HCEC 1CT (cell line): ENCODE results near the gene EEF1E1.

Experiments used
- DNase-seq: peaks from one replicate; pipeline ENCODE4 v3.0.0-alpha.2; 2017

Gene EEF1E1

DNA sequence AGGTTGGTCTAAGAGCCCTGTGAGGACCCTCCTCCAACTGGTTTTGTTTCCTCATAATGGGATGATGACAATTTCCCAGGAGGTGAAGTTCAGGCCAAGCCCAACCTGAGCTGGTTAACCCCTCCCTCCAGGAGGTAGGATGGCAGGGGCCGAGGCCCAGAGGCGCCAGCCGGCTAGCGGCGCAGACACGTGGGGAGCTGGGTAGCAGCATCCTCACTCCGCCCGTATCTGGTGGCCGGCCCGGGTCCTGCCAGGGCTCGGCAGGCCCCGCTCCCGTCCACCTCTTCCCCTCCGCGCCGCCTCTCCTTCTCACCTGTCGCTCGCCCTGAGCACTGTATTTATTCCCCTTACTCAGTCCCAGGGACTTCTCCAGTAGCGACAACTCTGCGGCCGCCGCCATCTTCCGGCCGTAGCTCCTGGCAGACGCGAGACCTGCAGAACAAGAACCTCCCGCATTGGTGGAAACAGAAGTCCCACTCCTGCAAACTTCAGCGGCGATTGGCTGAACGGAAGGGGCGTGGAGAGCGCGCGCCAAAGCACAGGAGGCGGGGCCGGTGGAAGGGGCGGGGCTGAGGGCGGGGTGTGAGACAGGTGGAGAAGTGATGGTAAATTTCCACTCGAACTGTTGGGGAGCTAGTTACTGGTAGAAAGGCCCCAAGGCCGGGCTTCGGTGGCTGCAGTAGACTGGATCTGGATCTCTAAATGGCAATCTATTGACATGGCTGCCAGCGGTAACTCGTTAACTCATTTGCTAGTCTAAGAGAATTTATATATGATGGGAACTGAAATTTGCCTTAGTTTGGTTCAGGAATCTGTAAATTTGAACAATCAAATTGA is at the start of gene EEF1E1:
EEF1E1 (minus strand) TSS at position 427 of the 837 bp plus-strand sequence; CDS start at position 400, 27 bp downstream.
- DNase-seq: peak; percentile 97

DNA sequence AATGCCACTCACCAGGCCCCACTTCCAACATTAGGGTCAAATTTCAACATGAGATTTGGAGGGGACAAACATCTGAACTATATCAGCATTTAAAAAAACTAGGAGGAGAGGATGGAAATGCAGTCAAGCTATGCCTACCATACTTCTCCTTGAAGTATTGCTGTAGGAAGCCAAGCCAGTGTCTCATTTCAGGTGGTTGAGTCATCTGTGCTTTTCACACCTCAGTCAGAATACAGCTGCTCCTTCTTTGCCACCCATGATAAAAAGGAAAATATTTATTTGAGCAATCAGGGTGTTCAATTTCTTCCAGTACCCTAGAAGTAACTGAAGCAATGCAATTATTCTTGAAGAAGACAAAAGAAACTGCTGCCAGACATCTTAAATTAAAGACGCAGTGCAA is 47.0 kb upstream of the EEF1E1 start:
- no peak for DNase-seq

DNA sequence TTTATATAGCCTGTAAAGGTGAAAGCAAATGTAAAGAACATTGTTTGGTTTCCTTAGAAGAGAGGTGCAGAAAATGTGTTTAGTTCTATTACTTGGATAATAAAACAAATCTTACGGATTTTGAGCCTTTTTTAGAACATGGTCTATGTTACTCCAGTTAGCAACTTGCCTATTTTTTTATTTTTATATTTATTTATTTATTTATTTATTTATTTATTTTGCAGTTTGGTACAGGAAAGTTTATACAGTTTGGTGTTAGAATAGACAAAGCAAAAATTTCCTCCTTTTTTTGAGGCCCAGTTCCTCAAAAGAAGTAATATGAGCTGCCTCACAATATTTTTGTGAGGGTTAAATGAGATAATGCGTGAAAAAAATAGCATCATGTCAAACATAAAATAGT is 41.6 kb upstream of the EEF1E1 start:
- no peak for DNase-seq

DNA sequence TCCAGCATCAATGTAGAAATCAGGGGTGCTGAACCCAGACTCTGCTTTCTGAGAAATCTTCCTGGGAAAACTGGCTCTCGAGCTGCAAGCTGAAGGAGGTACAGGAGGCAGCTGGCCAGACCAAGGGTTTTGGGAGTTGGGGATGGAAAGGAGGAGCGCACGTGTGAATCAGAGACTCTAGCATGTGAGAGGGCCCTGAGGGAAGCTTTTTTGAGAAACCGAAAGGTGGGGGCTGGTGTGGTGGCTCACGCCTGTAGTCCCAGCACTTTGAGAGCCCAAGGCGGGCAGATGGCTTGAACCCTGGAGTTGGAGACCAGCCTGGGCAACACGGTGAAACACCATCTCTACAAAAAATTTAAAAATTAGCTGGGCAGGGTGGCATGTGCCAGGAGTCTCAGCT is 37.1 kb upstream of the EEF1E1 start:
- no peak for DNase-seq

DNA sequence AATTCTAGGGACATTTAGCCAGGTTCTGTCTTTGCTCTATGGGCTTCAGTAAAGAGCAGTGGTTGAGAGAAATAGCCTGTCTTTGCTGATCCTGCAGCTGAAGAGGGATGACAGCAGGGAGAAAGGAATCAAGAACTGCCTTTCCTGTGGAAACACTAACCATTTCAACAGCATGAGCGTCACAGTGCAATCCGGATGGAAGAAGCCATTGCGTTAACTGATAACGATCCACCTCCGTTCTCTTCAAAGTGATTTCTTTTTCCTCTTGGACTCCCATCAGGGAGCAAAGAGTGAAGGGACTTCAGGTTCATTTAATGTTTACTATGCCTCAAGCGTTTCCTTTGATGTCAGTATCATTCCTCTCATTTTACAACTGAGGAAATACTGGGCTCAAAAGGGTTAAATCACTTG is 35.2 kb upstream of the EEF1E1 start:
- DNase-seq: no peak

DNA sequence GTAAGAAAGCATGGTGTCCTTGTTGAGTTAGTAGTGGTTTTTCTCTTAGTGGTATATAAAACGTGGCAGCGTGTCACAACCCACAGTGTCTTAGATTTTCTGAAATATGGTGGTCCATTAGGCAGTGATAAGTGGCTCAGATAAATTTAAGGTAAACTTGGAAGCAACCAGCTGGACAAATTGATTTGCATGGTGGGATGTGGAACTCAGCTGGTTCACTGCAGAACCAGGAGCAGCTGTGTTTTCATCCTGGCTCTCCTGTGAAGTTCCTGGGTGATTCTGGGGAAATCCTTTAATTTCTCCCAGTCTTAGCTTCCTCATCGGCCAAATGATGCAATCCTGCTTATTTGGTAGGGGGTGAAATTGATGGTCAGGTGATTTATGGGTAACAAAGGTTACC is 32.9 kb upstream of the EEF1E1 start:
- DNase-seq: no peak

DNA sequence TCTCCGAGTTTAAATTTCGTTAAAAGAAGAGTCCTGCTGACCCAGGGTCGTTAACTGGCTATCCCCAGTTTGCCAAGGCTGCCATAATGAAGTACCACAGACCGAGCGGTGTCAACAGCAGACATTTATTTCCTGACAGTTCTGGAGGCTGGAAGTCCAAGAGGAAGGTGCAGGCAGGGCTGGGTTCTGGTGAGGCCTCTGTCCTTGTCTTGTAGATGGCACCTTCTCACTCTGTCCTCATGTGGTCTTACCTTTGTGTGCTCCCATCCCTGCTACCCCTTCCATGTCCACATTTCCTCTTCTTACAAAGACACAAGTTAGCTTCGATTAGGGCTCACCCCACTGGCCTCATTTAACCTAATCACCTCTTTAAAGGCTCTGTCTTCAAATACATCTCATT is 29.8 kb upstream of the EEF1E1 start:
- DNase-seq: no peak

DNA sequence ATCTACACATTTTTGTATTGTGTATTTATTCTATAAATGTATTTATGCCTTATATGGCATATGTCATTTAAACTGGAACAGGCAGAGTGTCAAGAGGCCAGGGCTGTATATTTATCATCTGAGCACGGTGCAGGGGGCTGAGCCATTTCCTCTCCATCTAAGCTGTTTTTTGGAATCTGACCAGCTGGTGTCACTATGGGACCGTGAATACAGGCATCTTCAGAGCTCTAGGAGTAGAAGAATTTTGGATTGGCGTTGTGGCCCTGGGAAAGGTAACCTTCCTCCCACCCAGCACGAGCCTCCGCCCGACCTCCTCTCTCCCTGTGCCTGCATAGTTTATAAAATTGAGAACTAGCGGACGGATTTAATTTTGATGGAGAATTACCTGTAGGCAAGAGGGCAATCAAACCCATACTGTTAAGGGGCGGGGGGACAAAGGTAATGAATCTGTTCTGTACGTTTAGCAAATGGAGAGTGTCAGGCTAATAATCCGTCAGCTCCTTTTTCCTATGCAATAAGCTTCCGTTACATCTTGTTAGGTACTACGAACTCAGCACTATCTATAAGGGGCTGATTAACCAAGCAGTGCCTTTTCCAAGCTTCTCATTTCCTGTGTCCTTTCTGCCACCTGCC is 29.0 kb upstream of the EEF1E1 start:
- DNase-seq: peak; percentile 63

DNA sequence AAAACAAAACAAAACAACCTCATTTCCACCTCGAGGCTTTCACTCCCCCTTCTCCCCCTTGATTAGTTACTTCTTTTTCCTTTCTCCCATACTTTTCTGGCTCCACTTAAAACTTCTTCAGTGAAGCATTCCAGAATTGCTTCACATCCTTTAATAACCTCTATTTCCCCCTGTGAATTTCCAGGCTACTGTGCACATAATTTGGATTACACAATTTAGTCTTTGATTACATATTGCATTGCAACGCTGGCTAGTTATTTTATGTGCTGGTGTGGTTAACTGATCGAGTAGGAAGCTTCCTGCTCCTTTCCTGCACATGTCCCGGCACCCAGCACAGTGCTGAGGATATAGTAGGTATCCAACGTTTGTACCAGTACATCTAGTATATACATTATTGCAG is 28.1 kb upstream of the EEF1E1 start:
- peak; percentile 51 for DNase-seq

DNA sequence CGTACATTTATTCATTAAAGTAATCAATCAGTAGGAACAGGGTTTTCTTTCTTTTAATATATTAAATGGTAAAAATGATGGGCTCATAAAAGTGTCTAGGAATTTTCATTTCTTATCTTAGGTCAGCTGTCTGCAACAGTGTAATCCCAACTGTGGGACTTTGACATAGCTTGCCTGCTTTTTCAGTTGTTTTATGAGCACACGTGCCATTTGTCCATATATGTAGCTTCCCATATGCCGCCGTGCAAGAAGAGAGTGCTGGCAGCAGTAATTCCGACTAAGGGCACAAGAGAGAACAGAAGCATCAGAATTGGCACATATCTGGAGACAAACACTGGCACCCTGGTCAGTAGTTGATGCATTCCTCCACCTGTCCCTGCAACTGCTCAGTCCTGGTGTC is 20.9 kb upstream of the EEF1E1 start:
- no peak for DNase-seq

DNA sequence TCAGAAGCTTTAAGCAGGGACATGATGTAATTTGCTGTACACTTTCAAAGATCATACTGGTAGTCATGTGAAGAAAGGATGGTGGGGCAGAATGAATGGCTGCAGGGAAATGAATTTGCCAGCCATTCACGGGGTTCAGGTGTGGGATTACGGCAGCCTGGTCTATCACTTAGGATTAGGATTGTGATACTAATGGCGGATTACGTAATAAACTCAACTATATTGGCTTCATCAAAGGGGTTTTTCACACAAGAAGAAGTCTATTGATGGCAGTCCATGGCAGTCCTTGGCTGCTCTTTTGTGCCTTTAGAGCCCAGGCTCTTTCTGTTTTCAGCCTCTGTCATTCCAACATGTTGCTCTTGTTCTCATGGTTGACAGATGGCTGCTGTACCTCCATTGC is 12.6 kb upstream of the EEF1E1 start:
- no peak for DNase-seq

DNA sequence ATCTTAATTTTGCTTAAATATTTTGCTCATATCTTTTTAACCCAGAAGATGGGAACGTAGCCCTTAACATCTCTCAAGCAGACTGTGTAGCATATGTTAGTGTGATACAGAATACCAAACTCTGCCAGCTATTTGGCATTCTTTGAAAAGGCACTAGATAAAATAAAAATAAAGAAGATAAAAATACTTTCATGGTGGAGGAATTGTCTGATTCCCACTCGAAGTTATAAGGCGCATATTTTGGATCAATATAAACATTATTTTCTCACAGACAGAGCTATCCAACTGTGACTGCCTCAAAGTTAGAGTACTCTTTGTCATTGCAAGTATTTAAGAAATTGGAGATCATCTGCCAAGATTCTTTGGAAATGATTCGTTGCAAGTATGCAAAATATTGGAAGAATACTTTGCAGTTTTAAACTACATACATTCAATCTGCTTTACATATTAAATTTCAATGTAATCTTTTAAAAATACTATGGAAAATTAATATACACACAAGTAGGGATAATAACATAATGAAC is 10.8 kb upstream of the EEF1E1 start:
- DNase-seq: peak; percentile 17

DNA sequence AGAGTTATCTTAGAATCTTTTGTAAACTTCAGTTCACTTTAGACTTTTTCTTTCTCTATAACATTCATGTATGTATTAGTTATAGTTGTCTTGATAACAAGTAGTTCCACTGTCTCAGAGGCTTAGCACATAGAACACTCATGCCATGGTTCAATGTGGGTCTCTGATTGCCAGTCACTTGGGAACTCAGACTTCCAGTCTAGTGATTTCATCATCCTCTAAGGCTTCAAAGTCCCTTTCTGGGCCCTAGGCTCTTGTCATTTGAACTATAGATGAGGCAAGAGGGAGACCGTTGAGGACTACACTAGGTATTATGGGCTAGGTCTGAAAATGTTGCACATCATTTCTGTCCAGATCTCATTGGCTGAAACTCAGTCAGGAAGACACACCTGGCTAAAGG is 8.4 kb upstream of the EEF1E1 start:
- no peak for DNase-seq

DNA sequence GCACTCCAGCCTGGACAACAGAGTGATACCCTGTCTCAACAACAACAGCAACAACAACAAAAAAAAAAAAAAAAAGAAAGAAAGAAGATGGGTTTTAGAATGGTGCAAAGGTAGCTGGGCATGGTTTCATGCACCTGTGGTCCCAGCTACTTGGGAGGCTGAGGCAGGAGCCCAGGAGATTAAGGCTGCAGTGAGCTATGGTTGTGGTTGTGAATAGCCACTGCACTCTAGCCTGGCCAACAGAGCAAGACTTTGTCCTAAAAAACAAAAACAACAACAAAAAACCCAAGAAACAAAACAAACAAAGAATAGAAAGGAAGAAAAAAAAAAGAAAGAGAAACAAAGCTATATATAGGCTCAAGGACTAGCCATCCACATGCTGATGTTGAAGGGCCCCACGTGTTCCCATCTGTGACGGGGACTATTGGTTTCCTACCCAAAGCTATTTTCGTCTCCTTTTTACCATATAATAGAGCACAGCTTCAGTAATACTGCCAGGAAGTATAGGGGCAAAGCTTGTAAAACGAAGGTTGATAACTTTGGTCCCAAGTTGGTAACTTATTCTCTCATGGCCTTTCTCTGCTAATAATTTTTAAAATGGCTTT is 7.9 kb upstream of the EEF1E1 start:
- no peak for DNase-seq

DNA sequence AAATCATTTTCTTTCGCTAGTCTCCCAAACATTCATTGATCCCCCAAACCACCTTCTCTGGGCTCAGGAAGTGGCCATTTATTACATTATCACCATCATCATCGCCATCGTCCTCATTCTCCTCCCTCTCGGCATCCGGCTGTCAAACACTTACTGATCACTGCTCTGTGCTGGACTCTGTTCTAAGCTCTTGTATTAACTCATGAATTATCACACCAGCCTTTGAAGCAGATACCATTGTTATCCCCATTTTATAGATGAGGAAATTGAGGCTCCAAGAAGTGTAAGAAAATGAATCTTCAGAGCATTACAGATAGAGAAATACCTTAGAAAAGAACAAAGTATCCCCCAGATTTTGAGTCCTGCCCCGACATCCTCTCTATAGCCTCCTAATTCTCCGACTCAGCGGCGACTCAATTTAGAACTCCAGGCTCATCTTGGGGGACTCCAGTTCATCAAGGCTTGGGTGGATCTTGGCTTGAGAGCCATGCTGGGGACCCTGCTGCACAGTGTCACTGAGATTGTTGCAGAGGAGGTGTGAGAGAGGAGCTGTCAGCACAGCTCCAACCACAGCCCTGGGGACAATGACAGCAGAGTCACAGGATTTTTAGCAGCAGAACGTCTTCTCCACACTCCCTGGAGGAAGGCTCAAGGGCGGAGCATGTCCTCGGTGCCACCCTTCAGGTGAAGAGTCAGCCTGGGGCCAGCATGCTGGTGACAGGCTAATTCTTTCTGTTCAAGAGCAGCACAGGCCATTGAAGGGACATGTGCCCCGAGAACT is 6.6 kb upstream of the EEF1E1 start:
- no peak for DNase-seq

DNA sequence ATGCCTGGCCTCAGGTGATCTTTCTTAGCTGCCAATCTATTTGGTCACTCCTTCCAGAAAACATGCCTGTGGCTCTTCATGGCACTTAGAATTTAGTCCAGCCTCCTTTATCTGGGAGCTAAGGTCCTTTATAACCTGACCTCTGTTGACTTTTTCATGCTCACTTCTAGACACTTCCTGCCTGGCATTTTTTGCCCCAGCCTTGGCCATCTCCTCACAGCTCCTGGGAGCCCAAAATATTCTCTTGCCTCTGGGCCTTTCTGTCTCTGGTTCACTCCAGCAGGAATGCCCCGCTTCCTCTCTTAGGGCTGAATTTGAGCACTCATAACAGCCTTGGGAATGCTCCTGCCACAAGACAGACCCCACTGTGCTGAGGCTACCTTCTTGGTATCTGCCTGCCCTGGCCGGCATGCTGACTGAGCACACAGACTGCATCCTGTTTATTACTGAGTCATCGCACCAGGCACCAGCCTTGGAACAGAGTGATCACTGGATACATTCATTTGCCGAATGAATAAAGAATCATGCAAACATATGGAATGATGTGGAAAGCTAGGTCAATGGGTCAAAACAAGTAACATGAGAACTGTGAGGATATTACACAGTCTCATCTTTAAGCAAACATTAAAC is 5.8 kb upstream of the EEF1E1 start:
- peak; percentile 98 for DNase-seq

DNA sequence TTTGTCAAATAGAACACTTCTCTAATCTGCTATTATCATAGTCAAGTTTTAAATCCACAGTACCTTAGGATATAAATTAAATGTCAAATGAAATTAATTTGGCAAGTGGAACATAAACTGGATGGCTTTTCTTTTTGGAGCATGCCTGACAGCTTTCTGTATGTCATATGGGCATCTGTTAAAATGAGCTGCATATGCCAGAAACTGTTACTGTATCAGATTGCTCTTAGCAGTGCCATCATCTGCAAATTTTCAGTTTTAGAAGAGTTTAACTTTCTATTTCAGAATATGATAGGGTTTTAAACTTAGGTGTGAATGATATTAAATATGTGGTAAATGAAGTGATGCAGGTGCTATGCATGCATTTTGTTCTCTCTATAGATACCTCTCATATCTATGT is 3.4 kb upstream of the EEF1E1 start:
- no peak for DNase-seq

DNA sequence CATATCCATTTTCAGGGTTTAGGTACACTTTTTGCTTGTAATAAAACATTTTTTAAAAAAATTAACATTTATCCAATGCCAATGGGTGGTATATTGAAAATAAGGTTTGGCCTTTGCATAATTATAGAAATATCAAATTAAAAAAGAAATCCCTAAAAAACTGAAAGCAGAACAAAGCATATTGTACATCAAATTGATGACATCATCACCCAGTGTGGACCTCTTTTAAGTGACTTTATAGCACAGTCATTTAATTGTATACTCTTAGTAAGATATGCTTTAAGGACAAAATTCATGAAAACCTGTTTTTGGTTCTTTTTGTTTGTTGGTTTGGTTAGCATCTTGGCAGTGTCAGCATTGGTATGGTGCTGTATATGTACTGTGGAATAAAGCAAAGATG is 1.4 kb upstream of the EEF1E1 start:
- DNase-seq: no peak

DNA sequence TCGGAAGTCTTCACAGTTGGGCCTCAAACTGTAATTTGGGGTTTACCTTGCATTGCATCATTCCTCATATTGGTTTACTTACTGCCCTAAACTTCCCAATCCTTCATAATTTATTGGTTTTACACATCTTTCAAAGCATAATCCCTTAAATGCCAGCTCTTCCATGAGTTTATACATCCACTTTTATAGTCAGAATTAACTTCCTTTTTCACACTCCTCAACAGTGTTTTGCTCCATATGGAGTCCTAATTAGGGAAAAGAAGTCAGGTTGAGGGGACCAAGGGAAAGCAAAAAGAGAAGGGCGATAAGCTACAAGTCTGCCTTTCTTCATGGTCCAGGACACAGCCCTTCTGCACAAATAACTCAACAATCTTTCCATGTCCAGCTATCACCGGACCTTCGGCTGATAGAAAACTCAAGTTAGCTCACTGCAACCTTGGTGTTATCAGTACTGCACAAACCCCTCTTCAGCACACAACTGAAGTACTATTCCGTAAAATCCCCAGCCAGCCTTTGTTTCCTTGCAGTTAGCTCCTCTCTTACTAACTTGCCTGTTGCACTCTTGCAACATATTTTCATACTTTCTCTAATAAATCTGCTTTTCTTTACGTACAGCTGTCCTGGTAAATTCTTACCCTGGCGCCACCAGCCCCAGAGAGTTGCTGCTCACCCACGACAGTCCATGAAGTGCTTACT is 2.0 kb downstream of the EEF1E1 start:
- DNase-seq: no peak

DNA sequence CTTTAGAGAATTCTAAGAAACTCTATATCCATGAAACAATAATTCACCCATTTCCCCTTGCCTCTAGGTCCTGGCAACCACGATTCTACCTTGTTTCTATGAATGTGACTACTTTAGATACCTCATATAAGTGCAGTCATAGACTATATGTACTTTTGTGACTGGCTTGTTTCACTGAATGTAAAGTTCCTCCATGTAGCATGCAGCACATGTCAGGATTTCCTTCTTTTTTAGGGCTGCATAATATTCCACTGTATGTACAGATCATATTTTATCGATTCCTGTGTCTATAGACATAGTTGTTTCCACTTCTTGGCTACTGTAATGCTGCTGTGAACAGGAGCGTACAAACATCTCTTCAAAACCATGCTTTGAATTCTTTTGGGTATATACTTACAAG is 11.7 kb downstream of the EEF1E1 start:
- no peak for DNase-seq

DNA sequence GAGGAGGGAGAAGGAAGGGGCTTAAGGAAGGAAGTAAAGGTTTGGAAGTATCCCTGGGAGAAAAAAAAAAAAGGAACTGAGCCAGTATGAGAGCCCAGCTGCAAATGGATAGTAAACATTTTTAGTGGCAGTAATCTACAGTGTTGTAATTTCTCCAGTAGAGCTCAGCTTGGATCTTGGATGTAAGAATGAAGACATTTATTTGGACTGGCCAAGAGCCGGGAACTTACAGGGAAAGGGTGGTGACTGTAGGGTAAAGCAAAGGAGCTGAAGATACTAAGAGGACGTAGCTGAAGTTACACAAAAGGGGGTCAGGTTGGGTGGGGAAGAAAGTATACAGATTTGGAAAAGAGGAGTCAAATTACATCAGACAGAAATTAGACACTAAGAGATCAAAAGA is 13.5 kb downstream of the EEF1E1 start:
- DNase-seq: no peak
